GM18951 (cell line): ENCODE results near the gene VIPR2.

Source experiments
- POLR2A ChIP-seq: IDR thresholded peaks from 4 replicates; pipeline ENCODE4 v1.6.1; 2011; ENCODE audit warnings: mild to moderate bottlenecking; ENCODE audit not compliant: insufficient read length, insufficient read depth; ENCODE audit errors: extremely low read depth
- in situ Hi-C: fragments of 300-500 bp; cut with MboI; formaldehyde crosslinking; loops from one replicate; pipeline ENCODE4 v1.12.0; 2022; ENCODE audit warnings: low sequenced_read_pairs, mixed read lengths, inconsistent platforms; ENCODE audit not compliant: unreplicated experiment

The VIPR2 gene

DNA sequence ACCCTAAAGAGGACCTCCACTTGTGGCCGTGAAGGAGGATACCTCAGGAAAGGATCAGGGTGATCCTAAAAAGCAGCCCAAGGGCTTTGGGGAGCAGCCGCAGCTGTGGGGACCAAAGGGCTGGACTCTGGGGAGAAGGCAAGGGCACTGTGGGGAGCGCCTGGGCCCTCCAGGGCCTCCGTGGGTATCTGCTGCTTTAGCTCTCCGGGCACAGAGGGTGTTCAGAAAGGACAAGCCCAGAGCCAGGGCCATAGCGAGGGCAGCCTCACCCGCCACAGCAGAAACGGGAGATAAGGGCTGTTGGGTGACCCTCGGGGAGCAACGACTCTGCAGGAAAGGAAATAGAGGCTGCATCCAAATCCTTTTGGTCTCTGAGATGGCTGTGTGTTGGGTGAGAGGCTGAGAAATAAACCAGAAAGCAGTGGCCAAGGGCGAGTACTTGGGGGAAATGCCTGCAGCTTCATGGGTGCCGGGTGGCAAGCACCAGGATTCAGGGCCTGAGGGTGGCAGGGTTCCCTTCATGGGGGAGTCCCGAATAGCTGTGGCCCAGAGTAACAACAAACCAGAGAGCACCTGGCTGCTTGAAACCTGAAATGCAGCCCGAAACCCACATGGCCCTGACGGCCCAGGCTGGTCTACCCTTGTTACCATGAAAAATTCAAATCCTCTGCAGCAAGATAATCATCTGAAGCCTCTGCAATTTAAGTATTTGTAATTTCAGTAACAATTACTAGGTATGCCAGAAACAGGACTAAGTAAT, 95.2 kb downstream of the VIPR2 start:
- no peak for TF ChIP-seq POLR2A
- in situ Hi-C loops = no loop called here

DNA sequence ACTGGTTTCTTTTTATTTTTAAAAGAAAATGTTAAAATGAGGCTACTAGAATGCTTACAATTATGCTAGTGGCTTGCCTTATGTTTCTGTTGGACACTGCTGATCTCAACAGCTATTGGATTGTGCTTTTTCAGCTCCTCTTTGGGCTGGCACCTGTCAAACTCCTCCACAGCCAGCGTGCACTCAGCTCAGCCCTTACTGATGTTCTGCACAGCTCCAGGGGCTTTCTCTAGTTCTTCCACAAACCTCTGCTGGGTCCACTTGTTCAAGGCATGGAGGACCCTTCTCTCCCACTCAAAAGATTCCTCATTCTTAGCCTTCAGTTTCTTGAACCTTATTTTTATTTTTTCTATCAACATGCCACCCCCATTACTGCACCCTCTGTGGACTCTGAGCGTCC, 96.0 kb downstream of the VIPR2 start:
- in situ Hi-C loops = no loop called here
- no peak for TF ChIP-seq POLR2A

DNA sequence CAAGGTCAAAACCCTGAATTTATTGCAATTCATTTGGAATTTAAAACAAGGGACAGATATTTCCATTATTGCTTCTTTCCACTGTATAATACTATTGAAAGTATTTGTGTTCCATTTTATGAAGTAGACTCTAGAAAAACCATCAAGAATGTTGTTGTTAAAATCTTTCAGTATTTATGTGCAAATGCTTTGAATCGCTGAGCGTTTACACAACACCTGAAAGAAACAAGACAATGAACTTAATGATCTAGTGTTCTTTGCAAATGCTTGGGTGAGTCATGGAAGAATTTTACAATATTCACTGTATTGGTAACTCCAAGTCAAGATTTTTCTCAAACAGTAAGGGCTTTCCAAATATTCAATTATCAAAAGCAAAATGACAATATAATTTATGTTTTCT, 97.1 kb downstream of the VIPR2 start:
- TF ChIP-seq POLR2A = no peak
- in situ Hi-C loops = no loop called here

DNA sequence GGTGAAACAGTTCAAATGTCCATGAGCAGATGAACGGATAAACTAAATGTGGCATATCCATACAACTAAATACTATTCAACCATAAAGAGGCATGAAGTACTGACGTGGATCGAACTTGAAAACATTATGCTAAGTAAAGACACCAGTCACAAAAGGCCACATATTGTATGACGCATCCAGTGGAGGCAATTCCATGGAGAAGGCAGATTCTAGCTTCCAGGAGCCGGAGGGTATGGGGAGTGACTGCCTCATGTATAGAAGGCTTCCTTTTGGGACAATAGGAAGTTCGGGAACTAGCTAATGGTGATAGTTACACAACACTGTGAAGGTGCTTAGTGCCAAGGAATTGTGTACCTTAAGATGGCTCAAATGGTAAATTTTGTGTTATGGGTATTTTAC, 98.4 kb downstream of the VIPR2 start:
- in situ Hi-C loops = no loop called here
- TF ChIP-seq POLR2A = no peak

- in situ Hi-C loops = no loop called here
These were observed 98.8 kb downstream of the VIPR2 start for GRCh38 chr7:159045839-159046238.

GRCh38 chr7:159042581-159043101, 102.0 kb downstream of the VIPR2 start:
- in situ Hi-C loops = no loop called here
- no peak for TF ChIP-seq POLR2A

More at GRCh38 chr7:159045839-159046238, 98.8 kb downstream of the VIPR2 start:
- no peak for TF ChIP-seq POLR2A

DNA sequence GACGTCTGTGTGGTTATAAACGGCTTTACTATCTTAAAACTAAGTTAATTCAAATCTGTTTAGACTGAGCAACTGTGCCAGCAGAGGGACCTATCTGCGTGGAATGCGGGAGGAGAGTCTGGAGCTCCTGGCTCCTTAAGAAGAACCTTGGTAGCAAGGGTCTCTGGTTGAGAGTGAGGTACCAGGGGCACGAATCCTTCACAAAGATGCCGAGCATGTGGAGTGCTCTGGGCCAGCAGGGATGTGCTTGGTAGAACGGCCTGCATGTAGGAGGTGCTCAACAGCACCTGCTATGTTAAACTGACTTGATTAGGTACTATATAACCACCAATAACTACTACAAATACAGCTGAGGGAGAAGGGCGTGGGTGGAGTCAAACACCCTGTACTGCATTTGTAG, 102.6 kb downstream of the VIPR2 start:
- in situ Hi-C loops = no loop called here
- TF ChIP-seq POLR2A = no peak

DNA sequence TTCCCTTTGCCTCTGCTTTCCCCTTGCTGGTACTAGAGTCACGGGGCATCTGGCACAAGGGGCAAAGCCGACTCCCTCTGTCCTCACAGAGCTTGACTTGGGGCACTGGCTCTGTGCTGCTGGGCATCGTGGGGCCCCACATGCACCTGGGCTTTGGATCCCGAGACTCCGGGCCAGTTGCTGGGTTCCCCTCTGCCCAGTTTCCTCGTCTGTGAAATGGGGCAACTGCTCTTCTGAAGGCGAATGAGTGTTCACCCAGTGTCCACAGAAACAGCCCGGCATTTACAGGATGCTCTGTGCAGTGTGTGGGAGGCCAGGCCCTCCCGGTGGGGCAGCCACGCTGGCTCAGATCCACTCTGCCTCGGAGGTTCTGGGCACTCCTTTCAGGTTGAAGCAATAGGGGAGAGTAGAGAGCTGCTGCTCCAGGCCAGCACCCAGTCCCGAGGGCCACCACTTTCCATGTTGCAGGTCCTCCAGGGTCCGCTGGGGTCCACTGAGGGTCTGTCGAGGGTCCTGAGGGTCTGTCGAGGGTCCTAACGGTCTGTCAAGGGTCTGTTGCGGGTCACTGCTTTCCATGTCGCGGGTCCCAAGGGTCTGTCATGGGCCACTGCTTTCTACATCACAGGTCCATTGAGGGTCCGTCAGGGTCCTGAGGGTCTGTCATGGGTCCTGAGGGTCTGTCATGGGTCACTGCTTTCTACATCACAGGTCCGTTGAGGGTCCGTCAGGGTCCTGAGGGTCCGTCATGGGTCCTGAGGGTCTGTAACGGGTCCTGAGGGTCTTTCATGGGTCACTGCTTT, 103.6 kb downstream of the VIPR2 start:
- TF ChIP-seq POLR2A = no peak
- in situ Hi-C loops = no loop called here

DNA sequence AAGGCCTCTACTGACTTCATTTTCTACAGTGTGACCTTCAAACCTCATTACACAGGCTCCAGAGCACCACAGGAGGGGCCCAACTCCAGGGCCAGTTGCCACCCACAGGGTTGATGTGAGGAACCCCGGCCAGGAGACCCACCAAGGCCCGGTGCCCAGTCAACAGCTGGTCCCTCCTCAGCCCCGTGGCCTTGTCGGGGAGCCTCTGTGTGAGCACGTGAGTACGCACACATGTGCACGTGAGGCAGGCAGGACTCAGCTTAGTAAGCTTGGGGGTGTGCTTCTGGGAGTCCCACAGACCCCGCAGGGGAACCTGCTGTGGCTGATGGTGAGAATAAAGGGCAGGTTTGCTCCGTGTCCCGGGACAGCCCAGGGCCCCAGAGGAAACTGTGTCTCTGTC, 104.5 kb downstream of the VIPR2 start:
- in situ Hi-C loops = no loop called here
- no peak for TF ChIP-seq POLR2A

DNA sequence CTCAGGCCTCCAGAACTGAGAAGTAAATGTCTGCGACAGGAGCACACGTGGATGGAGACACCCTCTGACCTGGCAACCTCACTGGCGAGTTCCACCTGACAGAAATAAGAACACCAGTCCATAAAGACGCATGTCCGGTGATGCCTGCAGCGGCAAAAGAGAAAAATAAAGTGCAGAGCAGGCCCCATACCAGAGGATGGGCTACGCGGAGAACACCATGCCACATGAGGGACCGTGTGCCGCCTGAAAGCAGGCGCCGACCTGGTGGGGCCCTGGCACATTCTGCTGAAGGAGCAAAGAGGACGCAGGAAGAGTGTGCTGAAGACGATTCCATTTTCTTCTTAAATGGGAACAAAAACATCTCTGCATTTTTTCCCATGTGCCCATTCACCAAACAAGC, 105.0 kb downstream of the VIPR2 start:
- TF ChIP-seq POLR2A = no peak
- in situ Hi-C loops = no loop called here

- in situ Hi-C loops = no loop called here
These were observed 106.6 kb downstream of the VIPR2 start for GRCh38 chr7:159038066-159038465.

DNA sequence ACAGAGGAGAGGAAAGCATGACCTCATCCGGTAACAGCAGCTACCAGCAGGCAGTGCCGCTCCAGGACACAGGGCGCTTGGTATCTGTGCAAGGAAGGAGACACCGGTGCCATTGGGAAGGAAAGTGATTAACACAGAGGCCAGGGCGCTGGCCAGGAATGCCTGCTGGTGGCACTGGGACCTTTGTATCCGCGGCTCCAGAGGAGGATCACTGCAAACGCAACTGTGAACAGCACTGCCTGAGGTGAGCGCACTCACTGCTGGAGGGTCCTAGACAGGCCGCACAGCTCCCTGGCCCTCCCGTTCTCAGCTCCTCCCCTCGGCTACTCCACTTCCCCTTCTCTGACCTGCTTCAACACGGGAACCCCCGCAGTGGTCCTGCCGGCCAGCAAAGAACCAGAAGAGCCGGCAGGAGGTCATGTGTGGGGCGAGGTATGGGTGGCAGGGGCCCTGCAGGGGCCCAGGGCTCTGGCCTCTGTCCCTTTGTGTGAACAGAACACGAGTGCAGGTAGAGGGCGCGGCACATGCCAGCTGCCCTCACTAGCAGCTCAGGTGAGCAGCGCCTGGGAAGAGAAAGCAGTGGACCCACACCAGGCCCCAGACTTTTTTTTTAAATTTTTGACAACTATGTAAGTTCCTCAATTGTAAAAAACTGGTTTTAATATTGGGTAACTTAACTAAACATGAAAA, 107.6 kb downstream of the VIPR2 start:
- TF ChIP-seq POLR2A = no peak
- in situ Hi-C loops = no loop called here

More at GRCh38 chr7:159038066-159038465, 106.6 kb downstream of the VIPR2 start:
- no peak for TF ChIP-seq POLR2A

DNA sequence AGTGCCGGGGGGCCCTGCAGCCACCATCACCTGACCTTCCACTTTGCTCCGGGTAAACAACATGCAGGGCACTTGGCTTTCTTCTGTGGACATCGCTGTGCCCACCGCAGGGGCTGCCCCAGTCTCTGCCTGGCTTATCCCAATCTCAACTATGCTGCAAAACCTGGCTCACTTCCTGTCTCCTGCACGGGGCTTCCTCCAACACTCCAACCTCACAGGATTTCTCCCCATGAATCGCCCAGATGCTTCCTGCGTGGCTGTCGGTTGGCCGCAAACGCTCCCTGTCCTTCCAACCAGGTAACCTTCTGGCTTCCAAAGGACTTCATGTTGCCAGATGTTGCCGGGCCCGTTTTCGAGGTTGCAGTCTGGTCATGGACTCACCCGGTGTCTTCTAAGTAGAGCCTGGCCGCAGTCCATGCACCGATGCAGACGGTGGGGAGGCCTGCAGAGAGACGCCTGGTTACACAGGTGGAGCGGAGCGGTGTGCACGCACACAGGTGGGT, 109.0 kb downstream of the VIPR2 start:
- TF ChIP-seq POLR2A = no peak
- in situ Hi-C loops = no loop called here

- in situ Hi-C loops = no loop called here
- no peak for TF ChIP-seq POLR2A
These were observed 109.7 kb downstream of the VIPR2 start for GRCh38 chr7:159034988-159035387.
